Gastrocnemius medialis (tissue), 4 donors: ENCODE data around the gene CEP70.

Source experiments
- CTCF ChIP-seq, 5 experiments: fragments of 450-650 bp in 3 of 5; fragments of 200-600 bp in 2 of 5; sonication (generic) in 2 of 5; IDR thresholded peaks in 4 of 5; conservative IDR thresholded peaks in 1 of 5; 1 replicate in 4 of 5; 2 replicates in 1 of 5; pipeline ENCODE4 v1.5.1; 2016 to 2019; ENCODE audit warnings: antibody characterized with exemption in 5 of 5, mild to moderate bottlenecking in 3 of 5, moderate library complexity in 3 of 5
- POLR2A ChIP-seq, 2 donors: fragments of 450-650 bp; IDR thresholded peaks; one replicate each; pipeline ENCODE4 v1.6.1; 2017; ENCODE audit warnings: antibody characterized with exemption in 2 of 2, mild to moderate bottlenecking in 2 of 2, moderate library complexity in 2 of 2

- TF ChIP-seq CTCF (IDR thresholded peaks at IDR 0.05 in 4 of 5, conservative IDR thresholded peaks at IDR 0.05 in 1 of 5) (no peak), POLR2A (IDR thresholded peaks at IDR 0.05) (no peak)
Measured at GRCh38 chr3:138559134-138559533, 34.9 kb downstream of the CEP70 start.
